Stimulated activated CD8-positive, alpha-beta memory T cell treated with anti-CD3 and anti-CD28 coated beads, Interleukin-12 subunit alpha, Interleukin-12 subunit beta, amount 100 ng/mL, for 24 hours (primary cell): ENCODE results near the gene VENTX.

Experiments used
- DNase-seq: peaks from one replicate; pipeline ENCODE4 v3.0.0-alpha.2; 2020; ENCODE audit errors: extremely low read depth

The VENTX gene

DNA sequence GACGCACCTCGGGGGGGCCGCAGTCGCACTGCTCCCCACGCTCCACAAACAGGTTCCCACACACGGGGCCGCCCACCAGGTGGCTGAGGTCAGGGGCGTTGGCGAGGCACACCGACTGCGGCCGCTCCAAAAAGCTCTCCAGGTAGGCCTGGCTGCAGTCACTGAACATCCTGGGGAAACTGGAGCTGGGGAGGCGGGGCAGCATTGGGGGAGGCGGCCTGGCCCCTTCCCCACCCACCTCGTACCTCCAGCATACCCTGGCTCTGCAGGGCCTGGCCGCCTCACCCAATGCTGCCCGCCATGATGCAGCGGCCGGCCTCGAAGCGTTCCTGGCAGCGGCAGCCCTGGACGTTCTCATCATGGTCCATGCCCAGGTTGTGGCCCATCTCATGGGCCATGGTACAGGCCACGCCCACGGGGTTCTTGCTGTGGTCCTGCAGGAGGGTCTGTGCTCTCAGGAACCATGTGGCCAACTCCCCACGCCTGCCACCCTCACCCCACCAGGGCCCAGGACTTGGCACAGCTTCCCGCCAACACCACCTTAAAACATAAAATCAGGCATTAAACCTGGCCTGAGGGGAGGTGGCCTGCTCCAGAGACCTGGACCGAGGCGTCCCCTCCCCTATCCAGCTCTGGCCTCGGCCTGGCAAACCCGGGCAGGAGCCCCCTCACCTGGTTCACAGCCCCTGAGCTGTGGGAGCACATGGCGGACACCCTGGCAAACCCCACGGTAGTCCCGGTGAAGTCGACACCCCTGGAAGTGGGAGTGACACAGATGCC lies 34.1 kb downstream of the VENTX start:
- DNase-seq, result no peak

DNA sequence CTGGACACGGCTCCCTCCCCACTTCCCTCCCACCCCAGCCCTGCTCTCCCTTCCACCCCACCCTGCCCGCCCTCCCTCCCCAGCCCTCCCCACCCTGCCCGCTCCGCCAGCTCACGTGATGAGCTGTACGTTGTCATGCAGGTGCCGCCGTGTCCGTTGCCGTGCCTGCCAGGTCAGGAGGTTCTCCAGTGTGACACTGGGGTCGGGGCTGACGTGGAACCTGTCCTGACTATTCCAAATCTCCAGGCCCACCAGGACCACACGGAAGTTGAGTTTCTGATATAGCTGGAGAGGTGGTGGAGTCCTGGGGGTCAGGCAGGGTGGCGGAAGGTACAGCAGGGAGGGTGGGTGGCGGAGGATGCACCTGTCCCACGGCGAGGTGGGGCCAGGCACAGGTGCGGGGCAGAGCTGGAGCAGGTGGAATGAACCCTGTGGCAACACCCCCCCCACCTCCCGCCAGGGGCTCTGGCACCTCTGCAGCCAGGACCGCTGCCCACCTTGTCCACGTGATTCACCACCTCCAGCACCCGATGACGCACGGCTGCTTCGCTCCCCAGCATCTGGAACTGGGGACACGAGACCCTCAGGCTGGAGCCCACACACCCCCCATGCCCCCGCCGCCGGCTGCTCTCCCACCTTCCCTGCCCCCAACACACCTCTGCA lies 34.8 kb downstream of the VENTX start:
- no peak for DNase-seq

DNA sequence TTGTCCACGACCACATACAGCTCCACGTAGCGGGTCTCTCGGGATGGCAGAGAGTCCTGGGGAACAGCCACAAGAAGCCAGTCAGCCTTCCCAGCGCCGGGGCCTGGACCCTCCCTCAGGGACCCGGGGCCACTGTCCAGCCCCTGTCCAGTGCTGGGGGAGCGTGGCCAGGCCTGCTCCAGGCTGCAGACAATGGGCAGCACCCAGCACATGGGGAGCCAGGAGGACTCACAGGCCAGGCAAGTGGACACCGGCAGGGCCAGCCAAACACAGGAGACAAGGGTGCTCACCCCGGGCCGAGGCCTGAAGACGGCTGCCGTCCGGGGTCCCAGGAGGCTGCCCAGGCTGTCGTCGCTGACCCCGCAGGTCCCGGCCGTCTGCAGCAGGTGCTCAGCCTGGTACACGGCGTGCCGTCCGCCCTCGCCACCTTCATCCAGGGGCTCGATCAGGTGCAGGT lies 35.3 kb downstream of the VENTX start:
- DNase-seq, result no peak

DNA sequence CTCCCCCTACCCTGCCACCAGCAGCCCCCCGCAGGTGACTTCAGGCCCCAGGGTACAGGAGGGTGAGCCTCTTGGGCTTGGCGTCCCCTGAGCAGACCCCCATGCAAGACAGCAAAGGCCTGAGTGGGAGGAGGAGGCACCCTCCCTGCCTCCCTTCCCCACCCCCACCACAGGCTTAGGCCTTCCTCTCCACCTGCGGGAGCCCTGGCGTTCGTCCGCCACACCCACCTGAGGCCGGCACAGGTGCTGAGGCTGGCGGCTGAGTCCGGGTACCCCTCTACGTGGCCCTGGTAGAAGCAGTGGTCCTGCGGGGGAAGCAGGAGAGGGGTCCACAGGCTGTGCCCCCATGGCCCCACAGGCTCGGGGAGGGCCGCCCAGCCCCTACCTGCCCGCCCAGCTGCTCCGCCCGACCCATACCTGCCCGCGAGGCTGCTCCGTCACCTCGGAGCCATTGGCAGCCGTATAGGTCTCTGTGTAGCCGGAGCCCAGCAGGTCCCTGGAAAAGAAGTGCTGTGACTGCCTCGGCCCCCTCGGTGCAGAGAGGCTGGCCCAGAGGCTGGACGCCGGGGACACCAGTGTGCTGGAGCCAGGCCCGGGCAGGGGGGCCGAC lies 36.0 kb downstream of the VENTX start:
- DNase-seq, result no peak

DNA sequence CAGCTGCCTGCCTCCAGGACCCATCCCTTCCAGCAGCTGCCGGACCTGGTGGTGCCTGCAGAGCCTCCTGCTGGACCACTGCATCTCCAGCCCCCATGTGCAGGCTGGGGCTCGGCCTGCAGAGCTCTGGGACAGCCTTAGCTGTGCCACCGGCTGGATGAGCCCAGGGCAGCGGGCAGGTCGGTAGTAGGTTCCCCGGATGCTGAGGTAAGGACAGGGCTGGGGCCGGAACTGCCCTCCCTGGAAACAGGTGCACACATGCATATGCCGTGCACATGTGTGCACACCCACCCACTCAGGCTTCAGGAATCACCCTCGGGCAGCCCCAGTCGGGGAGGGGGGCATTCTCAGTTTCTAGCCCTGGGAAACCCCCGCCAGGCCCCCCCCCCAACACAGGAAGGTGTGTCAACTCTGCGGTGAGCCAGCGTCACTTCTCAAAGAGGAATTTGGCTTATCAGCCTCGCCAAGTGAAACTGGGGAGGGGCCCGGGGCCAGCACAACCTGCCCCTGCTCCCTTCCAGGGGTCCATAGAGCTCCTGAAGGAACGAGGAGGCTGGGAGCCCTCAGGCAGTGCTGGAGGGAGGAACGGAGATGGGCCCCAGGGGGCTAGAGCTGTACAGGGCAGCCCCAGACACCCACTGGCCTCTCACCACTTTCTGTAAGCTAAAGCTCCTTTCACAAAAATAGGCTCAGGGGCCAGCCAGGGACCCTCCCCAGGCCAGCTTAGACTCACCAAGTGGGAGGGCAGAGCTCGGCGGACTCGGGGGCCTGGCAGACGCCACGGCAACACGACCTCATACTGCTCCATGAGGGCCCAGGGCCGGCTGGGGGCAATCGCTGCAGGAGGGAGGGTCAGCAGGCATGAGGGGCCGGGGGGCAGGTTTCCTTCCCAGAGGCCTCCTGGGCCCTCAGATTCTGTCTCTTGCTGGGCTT lies 37.4 kb downstream of the VENTX start:
- DNase-seq, result peak; percentile 58

DNA sequence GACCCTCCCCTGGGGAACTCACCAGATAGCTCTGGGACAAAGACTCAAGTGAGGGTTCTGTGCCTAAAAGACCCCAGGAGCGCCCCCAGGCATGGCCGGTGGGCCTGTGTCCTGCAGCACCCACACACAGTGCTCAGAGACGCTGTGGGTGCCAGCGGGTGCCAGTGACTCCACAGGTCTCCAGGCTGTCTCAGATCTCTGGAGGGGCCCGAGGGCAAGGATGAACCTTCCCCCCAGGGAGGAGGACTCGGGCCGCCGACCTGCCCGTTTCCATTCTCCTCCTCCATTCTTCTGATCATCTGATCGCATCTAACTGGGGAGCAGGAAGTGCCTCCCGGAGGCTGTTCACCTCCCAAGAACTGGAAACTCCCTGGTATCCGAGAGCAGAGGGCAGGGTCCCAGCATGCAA lies 38.0 kb downstream of the VENTX start:
- DNase-seq, result no peak

DNA sequence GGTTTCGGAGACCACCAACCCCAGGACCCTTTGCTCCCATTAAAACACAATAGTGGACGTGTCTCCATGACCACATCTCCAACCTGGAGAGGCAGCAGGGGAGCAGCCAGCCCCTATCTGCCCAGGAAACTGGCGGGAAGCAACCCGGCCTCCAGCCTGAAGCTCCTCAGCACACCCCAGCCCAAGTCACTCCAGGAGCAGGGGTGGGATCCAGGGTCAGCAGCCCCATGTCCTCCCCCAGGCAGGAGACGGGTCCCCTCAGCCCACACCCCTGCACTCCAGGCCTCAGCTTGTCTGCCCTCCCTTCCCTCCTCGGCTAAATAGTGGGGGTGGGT lies 38.4 kb downstream of the VENTX start:
- no peak for DNase-seq

DNA sequence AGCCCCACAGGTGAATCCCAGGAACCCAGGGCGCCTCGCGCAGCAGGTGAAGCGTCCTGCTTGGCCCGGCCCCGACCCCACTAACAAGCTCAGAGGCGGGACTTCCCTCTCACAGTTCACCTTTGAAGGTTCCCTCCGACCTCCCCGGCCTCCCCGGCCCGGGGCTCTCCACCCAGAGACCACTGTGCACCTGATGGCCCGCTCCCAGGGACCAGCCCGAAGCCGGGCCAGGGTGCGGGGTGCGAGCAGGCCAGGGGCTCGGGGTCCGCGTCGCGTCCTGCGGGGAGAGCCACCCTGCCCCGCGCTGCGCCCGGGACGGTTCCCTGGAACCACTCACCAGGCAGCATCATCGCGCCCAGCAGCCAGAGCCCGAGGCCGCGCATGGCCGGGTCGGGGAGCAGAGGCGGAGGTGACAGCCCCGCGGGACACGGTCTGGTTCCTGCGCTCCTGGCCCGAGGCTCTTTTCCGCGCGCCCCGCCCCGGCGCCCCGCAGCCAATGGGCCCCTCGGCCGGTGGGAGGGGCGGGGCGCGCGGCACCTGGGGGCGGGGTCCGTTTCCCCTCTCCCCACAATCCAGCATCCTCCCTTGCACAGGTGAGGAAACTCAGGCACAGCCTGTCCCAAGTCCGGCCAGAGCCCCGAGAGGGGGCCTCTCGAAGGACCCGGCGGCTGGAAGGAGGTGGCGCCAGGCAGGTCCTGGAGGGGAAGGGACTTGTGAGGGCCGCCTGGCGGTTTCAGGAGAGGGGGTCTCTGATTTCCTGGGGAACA lies 39.0 kb downstream of the VENTX start, which contains the start of gene ADAM8:
ADAM8 (minus strand) TSS at position 434 of the 767 bp plus-strand sequence; CDS start at position 383, 51 bp downstream.
- DNase-seq, result no peak

DNA sequence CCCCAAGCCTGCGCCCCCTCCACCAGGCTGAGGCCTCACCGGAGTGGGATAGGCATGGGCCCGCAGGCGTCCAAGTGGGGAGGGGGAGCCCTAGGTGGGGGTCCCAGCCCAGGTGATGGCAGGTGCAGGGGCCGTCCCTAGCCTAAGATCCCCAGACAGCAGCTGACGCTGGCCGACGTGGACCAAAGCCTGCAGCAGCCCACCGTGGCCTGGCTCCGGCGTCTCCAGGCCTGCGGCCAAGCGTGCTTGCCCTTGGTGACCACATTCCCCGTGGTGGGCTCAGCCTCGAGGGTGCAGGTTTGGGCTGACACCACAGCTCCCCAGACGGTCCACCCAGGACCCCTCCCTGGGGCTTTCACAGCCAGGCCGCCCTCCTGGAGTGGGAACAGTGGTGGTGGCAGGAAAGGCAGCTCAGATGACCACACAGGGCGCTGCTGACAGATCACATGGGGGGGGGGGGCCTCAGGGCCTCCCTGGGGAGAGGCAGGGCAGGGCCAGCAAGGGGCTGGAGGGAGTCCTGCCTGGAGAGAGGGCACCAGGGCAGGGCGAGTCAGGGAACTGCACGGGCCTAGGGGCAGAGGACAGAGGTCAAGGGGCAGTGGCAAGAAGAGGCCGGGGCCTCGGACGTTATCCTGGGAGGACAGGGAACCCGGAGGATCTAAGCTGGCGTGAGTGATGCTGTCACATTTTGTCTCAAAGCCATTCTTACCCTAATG lies 39.8 kb downstream of the VENTX start:
- DNase-seq, result no peak

DNA sequence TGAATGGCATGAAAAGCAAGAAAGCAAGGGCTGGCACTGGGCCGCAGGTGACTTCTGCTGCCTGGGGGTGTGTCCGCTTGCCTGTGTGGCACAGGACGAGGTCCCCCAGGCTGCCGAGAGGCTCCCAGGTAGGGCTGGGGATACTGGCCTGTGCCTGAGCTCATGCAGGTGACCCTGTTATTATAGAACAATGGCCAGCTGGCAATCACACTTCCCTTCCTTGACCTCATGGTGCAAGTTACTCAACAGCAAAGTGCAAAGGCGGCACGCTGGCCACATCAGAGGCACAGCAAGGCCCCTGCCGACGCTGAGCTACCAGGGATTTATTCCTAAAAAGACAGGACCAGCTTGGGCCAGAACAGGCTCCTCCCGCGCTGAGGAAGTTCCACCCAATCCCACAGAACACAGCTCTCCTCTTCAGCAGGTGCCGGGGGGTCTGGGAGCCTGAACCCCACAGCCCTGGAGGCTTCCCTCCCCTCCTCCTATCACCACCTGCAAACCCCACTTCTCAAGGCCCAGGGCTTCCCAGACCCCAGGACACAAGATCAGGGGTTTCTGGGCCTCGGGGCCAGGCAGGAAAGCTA lies 40.4 kb downstream of the VENTX start:
- DNase-seq, result no peak

DNA sequence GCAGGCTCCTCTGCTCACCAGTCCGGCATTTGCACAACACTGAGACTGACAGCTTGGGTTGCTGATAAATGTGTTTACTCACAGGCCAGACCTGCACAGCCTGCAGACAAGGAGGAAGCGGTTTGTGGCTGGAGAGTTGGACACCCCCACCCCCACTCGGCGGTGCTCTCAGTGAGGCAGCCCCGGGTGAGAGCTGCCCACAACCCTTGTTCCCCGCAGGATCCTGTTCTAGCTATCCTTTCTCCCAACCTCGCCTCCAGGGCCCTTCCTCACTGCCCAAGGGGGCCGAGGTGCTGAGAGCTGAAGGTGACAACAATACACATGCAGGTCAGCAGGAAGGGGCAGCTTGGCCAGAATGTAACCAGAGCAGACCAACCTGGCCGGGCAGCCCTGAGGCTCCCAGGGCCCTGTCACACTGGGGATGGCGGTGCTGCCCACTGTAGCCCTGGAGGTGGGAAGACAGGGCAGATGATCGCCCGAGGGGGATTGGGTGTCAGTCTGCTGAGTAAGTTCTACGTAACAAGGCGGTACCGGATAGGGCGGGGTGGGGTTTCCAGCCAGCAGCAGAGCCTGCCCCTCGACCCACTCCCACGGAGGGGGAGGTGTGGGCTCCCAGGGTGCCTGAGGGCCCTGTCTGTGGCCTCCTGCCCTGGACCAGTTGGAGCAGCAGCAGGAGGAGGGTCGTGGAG lies 41.1 kb downstream of the VENTX start:
- DNase-seq, result no peak

DNA sequence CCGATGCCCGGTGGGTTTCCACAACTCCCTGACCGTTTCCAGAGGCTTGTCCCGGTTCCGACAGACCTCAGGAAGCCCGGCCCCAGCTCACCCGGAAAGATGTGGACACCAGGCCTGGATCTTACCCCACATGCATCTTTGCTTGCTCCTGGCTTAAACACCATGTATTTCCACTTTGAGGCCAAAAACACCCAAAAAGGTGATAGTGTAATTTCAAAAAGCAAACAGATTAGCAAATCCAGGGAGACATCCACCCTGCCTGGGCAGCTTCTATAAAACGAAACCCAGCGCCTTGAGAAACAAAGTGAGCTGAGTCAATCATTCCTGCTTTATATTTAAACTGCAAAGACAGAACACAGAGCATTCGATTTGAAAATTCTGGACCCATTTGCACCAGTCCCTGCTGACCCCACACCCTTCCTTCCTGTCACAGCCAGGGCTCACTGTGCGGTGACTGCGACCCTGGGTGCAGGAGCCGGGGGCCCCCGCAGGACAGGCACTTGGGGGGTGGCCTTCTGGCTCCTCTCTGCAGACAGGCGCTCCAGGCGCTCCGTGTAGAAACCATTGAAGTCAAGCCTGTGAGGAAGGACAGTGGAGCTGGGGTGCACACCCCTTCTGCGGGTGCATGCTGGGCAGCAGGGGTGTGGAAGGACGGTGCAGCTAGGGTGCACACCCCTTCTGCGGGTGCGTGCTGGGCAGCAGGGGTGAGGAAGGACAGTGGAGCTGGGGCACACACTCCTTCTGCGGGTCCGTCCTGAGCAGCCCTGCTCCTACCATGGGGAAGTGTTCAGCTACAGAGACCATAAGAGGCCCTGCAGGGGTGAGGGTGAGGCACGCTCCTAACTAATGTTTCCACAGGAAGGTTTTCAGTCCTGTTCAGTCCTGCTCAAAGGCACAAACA lies 41.9 kb downstream of the VENTX start:
- DNase-seq, result no peak

DNA sequence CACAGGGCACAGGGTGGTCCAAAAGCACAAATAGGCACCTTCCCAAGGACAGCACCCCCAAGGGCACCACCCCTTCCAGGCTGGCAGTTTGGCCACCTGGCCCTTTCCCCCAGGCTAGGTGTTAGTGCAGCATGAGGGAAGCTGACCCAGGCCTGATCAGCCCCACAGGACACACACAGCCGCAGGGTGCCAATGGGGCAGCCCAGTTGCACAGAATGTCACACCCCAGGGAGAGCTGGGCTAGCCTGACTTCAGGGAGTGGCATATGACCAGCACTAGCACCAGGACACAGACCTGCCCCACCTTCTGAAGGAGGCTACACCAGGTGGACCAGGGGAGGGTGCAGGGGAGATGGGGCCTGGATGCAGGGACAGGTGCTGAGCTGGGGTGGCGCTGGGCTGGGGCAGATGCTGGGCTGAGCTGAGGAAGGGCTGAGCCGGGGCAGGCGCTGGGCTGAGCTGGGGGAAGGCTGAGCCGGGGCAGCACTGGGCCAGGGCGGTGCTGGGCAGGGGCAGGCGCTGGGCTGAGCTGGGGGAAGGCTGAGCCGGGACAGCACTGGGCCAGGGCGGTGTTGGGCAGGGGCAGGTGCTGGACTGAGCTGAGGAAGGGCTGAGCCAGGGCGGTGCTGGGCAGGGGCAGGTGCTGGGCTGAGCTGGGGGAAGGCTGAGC lies 42.9 kb downstream of the VENTX start:
- no peak for DNase-seq

DNA sequence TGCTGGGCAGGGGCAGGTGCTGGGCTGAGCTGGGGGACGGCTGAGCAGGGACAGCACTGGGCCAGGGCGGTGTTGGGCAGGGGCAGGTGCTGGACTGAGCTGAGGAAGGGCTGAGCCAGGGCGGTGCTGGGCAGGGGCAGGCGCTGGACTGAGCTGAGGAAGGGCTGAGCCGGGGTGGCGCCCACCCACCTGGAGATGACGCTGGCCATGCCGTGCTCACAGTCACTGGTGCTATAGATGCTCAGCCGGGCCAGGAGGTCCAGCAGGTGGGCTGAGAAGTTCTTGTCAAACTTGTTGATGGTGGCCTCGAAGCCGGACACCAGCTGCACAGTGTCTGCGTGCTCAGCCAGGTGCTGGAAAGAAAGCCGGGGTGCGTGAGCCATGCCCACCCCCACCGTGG lies 43.4 kb downstream of the VENTX start:
- no peak for DNase-seq

DNA sequence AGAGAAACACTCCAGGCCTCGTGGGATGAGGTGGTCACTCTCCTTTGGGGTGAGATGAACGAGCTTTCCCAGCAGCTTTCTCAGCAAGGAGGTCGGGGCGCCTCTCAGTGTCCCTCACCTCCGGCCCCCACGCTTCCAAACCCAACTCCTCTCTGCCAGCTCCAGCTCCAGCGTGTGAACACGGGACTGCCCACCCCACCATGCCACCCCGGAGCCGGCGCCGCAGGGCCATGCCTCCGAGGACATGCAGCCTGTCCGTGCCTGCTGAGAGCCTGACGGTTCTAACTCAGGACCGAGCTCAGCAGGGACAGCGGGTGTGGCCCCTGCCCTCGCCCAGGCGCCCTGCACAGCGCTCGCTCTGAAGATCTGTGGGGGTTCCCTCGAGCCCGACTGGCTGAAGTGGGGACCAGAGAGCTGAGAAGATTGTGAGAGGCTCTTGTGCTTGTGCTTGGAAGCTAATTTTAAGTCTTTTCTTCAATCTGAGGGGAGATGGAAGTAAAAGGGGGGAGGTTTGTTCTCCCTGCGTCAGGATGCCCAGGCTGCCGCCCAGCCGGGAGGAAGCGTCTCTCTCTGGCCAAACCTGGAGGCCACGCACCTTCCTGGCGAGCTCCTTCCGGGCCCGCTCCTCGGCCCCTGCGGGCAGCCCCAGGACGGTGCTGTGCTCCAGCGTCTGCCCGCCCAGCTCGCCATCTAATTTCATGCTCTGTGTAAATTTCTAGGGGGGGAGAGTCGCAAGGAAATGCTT lies 44.1 kb downstream of the VENTX start:
- no peak for DNase-seq

DNA sequence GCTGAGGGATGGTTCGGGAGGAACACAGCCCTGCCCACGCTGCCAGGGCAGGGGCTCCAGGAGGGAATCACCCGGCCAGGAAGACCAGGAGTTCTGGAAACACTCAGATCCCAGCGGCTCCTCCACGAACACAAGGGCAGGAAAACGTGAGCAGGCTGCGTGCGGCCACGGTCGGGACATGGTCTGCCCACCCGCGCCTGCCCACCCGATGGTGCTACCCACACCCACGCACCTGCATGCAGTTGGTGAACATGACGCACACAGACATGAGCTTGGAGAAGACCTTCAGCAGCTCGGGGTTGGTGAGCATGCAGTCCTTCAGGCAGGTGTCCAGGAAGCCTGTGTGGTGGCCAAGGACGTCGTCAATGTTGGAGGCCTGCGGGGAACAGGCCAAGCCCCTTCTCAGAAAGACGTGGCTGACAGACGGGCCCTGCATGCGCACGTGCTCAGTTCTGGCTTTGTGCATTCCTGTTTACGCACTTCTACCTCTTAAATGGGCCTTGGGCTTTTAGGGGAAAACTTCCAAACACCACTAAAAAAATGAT lies 45.3 kb downstream of the VENTX start:
- DNase-seq, result no peak

DNA sequence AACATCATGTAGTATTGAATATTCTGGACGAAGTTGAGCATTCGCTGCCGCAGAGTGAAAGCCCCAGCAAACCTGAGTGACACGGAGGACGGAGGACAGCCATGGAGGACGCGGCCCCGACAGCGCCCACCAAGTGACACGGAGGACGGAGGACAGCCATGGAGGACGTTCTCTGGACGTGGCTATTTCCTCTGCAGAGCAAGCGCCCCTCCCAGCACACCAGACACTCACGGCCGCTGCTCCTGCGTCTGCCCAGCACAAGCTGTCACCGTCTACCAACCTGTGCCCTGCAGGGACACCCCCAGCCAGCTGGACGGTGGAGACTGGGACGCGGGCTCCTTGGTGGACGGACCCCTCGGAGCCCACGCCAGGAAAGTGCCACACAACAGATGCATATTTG lies 46.3 kb downstream of the VENTX start:
- no peak for DNase-seq
